ENCODE results near the gene CTNNA2. TPM values are rescaled to one million over a fixed set of nuclear protein-coding genes. Genes with fewer than 3 reads are reported as not detected.

Gene CTNNA2
- total RNA-seq, 4 donors from 2014 or later = 0.40 to 1.7 (median 1.5) TPM; not detected in 1

GRCh38 chr2:79670198-79670597 is 157.3 kb downstream of the CTNNA2 start:
- Histone ChIP-seq H3K9me3 (no peaks in the 10 kb centered on the region), H3K4me3 (no peak overlapping the region), H3K27me3 (no peaks in the 10 kb centered on the region), H3K36me3 (no peaks in the 10 kb centered on the region), H3K27ac (no peak overlapping the region), H3K4me1 (no peaks in the 10 kb centered on the region)
- intact Hi-C loops (cut with DNase I; ENCODE audit: low total_unique reads) = no loop called here
- 74 to 91% methylated on average over 4 to 6 of the region's 11 CpGs for WGBS, 2 donors (ENCODE audit: low coverage in 1 of 2)
- no peak for DNase-seq
- TF ChIP-seq EP300 (IDR thresholded peaks at IDR 0.05; ENCODE audit: low read depth) (no peak), POLR2A (IDR thresholded peaks at IDR 0.05) (no peak), POLR2AphosphoS5 (IDR thresholded peaks at IDR 0.05) (no peak)
- TF ChIP-seq, protein P1, sequence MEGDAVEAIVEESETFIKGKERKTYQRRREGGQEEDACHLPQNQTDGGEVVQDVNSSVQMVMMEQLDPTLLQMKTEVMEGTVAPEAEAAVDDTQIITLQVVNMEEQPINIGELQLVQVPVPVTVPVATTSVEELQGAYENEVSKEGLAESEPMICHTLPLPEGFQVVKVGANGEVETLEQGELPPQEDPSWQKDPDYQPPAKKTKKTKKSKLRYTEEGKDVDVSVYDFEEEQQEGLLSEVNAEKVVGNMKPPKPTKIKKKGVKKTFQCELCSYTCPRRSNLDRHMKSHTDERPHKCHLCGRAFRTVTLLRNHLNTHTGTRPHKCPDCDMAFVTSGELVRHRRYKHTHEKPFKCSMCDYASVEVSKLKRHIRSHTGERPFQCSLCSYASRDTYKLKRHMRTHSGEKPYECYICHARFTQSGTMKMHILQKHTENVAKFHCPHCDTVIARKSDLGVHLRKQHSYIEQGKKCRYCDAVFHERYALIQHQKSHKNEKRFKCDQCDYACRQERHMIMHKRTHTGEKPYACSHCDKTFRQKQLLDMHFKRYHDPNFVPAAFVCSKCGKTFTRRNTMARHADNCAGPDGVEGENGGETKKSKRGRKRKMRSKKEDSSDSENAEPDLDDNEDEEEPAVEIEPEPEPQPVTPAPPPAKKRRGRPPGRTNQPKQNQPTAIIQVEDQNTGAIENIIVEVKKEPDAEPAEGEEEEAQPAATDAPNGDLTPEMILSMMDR (IDR thresholded peaks at IDR 0.05) = no peak
- in situ Hi-C loops (cut with MboI; ENCODE audit: low pct_ligation_motif_present in 1 of 4, low pct_unique_long_range_greater_than_20kb in 1 of 4, low sequenced_read_pairs in 3 of 4) = no loop called here

DNA sequence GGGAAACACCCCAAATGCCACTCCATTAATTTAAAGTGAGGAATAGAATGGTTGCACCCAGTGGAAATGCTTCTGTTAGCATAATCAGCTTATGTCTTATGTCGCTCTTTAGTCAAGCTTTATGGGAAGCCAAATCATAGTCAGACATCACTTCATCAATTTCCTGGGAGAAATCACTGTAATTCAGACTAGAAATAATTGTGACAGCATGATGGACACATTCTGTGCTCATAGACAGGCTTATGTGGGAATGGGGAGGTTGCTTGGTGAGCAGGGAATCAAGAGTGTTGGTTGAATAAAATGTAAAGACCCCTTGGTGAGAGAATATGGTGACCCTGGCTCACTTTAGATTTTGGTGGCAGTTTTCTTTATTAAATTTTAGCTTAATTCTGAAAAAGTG is 174.0 kb downstream of the CTNNA2 start:
- intact Hi-C loops (cut with DNase I; ENCODE audit: low total_unique reads) = no loop called here
- Histone ChIP-seq H3K27me3 (no peaks in the 10 kb centered on the region), H3K9me3 (no peaks in the 10 kb centered on the region), H3K36me3 (no peaks in the 10 kb centered on the region), H3K4me3 (no peak overlapping the region), H3K4me1 (no peaks in the 10 kb centered on the region), H3K27ac (no peak overlapping the region)
- DNase-seq = no peak
- TF ChIP-seq, protein P1 (IDR thresholded peaks at IDR 0.05) = no peak
- TF ChIP-seq POLR2AphosphoS5 (IDR thresholded peaks at IDR 0.05) = no peak
- TF ChIP-seq EP300 (IDR thresholded peaks at IDR 0.05; ENCODE audit: low read depth) = no peak
- TF ChIP-seq POLR2A (IDR thresholded peaks at IDR 0.05) = no peak
- in situ Hi-C loops (cut with MboI; ENCODE audit: low pct_ligation_motif_present in 1 of 4, low pct_unique_long_range_greater_than_20kb in 1 of 4, low sequenced_read_pairs in 3 of 4) = no loop called here
- 89 to 100% methylated on average over 1 of the region's 1 CpG for WGBS, 2 donors (ENCODE audit: low coverage in 1 of 2)

DNA sequence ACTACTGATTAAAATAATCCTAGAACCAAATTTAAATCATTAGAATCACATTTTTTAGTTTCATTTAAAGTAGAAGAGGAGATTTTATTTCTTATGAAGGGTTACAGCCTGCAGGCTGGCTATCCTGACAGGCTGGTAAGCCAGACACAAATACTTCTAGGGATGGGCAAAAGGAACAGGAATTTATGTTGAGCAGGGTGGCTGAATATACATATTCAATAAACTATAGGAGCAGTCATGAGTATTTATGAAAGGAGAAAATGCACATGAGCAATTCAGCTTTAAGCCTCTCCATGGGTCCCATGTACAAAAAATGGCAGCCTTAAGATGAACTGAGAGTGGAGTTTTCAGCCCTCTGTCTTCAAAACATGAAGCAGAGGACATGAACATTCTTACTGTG is 182.4 kb downstream of the CTNNA2 start:
- H3K36me3 ChIP-seq = no peaks in the 10 kb centered on the region
- DNase-seq = no peak
- intact Hi-C loops (cut with DNase I; ENCODE audit: low total_unique reads) (no loop called here), in situ Hi-C loops (cut with MboI; ENCODE audit: low pct_ligation_motif_present in 1 of 4, low pct_unique_long_range_greater_than_20kb in 1 of 4, low sequenced_read_pairs in 3 of 4) (no loop called here)
- TF ChIP-seq EP300 (IDR thresholded peaks at IDR 0.05; ENCODE audit: low read depth) (no peak), POLR2A (IDR thresholded peaks at IDR 0.05) (no peak), POLR2AphosphoS5 (IDR thresholded peaks at IDR 0.05) (no peak)
- TF ChIP-seq, protein P1 (IDR thresholded peaks at IDR 0.05) = no peak
- H3K9me3 ChIP-seq = no peaks in the 10 kb centered on the region
- no peaks in the 10 kb centered on the region for H3K27me3 ChIP-seq
- no peak overlapping the region for H3K4me3 ChIP-seq
- H3K4me1 ChIP-seq = no peaks in the 10 kb centered on the region
- no peak overlapping the region for H3K27ac ChIP-seq

DNA sequence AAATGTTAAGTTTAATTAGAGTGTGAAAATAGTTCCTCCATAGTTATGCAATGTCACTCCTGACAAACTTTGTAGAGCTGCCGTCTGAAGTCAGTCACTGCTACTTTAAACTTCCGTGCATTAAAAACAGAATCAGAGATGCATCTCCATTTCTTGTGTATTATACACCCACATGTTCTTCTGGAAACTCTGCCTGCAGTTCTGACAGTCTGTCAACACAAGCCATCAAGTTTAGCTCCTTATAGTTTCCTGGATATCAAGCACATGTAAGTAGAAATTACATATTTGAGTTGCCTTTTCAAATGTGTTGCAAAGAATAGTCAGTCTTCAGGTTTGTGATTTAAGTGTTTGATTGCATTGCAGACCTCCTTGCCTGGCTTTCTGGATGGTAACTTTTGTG is 184.3 kb downstream of the CTNNA2 start:
- in situ Hi-C loops (cut with MboI; ENCODE audit: low pct_ligation_motif_present in 1 of 4, low pct_unique_long_range_greater_than_20kb in 1 of 4, low sequenced_read_pairs in 3 of 4) = no loop called here
- Histone ChIP-seq H3K27me3 (no peaks in the 10 kb centered on the region), H3K9me3 (no peaks in the 10 kb centered on the region), H3K4me3 (no peak overlapping the region), H3K27ac (no peak overlapping the region), H3K36me3 (no peaks in the 10 kb centered on the region), H3K4me1 (no peaks in the 10 kb centered on the region)
- WGBS, 2 donors (ENCODE audit: low coverage in 1 of 2) = 83 to 87% methylated on average over 2 of the region's 2 CpGs
- no peak for DNase-seq
- TF ChIP-seq POLR2A (IDR thresholded peaks at IDR 0.05) (no peak), POLR2AphosphoS5 (IDR thresholded peaks at IDR 0.05) (no peak), EP300 (IDR thresholded peaks at IDR 0.05; ENCODE audit: low read depth) (no peak)
- TF ChIP-seq, protein P1 (IDR thresholded peaks at IDR 0.05) = no peak
- intact Hi-C loops (cut with DNase I; ENCODE audit: low total_unique reads) = no loop called here

Measured in transverse colon (tissue), 4 donors.